ENCODE results near the gene KLHDC3. TPM values are rescaled to one million over a fixed set of nuclear protein-coding genes. Genes with fewer than 3 reads are reported as not detected.
A peak's percentile ranks its signal among the peaks of the same experiment; 100 is the strongest.

The KLHDC3 gene
- total and polyA plus RNA-seq, 2 donors (not counting 1 experiment from before 2014, with no cell fraction given): 47.4 to 50.7 TPM

DNA sequence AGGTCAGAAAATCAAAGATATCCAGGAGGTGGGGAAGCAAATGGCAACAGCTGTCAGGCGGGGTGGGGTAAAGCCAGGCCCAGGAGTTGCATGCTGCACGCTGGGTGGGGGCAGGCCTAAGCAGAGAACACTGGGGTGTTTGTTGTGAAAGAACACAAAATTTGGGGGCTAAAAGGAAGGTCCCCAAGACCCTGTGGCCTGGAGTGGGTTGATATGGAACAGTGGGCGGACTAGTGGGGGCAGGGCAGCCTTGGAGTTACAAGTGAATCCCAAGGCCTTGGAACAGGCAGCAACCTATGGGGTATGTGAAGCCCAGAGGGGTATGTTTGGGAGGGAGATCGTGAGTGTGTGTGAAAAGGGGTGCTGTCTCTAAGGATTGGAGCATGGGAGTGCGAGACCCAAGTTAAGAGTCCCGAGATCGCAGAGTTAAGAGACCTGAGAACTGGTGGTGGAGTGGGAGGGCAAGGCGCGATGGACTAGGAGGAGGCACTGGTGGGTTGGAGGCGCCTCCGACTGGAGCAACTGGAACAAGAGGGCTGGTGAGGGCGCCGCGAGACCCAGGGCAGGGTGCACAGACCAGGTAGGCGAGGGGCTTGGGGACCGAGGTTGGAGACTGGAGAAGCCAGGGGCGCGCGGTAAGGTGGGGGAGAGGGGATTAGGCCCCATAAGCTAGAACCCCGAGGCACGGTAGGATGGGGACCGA lies 38.9 kb downstream of the KLHDC3 start:
- TF ChIP-seq CTCF (IDR thresholded peaks at IDR 0.05) (no peak), EZH2 (IDR thresholded peaks at IDR 0.05; ENCODE audit: borderline replicate concordance, insufficient read depth, low read depth, low read length, poor library complexity, severe bottlenecking) (no peak)
- H3K27me3 Mint-ChIP-seq: no peaks in the 10 kb centered on the region
- peaks cover 0 to 23% of the 10 kb centered on the region in 2 experiments for H3K36me3 ChIP-seq (replicated peaks in 1 of 2; ENCODE audit: control extremely low read depth in 1 of 2, control insufficient read depth in 1 of 2, extremely low read depth in 1 of 2, insufficient read depth in 2 of 2, low read length in 1 of 2)
- H3K27ac Mint-ChIP-seq: peak overlapping the region; percentile 95
- peaks cover 16 to 18% of the 10 kb centered on the region in 2 donors for H3K4me1 ChIP-seq (ENCODE audit: control insufficient read depth in 2 of 2, insufficient read depth in 2 of 2, low read length in 2 of 2)
- H3K27me3 ChIP-seq (replicated peaks in 1 of 4; ENCODE audit: control extremely low read depth in 1 of 4, control insufficient read depth in 3 of 4, insufficient read depth in 4 of 4, low read length in 3 of 4): no peaks in the 10 kb centered on the region
- H2AFZ ChIP-seq (ENCODE audit: insufficient read depth, low read depth, low read length, poor library complexity, severe bottlenecking): peak overlapping the region; percentile 81
- no peaks in the 10 kb centered on the region for H3K9me3 ChIP-seq (ENCODE audit: control extremely low read depth in 1 of 3, control insufficient read depth in 2 of 3, insufficient read depth in 1 of 3, low read length in 2 of 3)
- H3K4me3 ChIP-seq (ENCODE audit: control extremely low read depth in 1 of 5, extremely low read depth in 1 of 5, insufficient read depth in 1 of 5, low read depth in 2 of 5, low read length in 4 of 5): peak overlapping the region in 4 of 5 experiments; percentile 73 to 84 (median 77)
- H4K20me1 ChIP-seq (ENCODE audit: control insufficient read depth, insufficient read depth, low read length, poor library complexity, severe bottlenecking): peaks cover 5% of the 10 kb centered on the region
- peak overlapping the region; percentile 73 to 85 for H3K27ac ChIP-seq (ENCODE audit: low read length in 2 of 2)
- POLR2A ChIA-PET: interaction anchor here (0.6 to 2.7 kb wide), 7 partner anchors 22 to 307 kb away, joined by 4 to 12 read pairs (median 8); partner anchors contain the start of genes CNPY3, KLHDC3, MEA1 and RRP36
- H3K4me3 Mint-ChIP-seq: peak overlapping the region; percentile 94
- no peak for DNase-seq
- 16% methylated on average over 22 of the region's 22 CpGs for WGBS (ENCODE audit: insufficient coverage)
- intact Hi-C loops (cut with micrococcal nuclease): loop anchor here (1.0 to 10.0 kb wide), 2 partner anchors 39 to 478 kb away; partner anchors contain the start of gene KLHDC3
- CTCF ChIA-PET: interaction anchor here (0.6 to 1.9 kb wide), 2 partner anchors 18 to 38 kb away, joined by 3 to 5 read pairs; no protein-coding TSS in a partner anchor
- peak overlapping the region; percentile 77 for H3K9ac ChIP-seq (ENCODE audit: low read length)
- H3K79me2 ChIP-seq (ENCODE audit: control insufficient read depth, insufficient read depth, low read length): peaks cover 5% of the 10 kb centered on the region
- H3K4me2 ChIP-seq (replicated peaks; ENCODE audit: low read depth, low read length, poor library complexity, severe bottlenecking): peak overlapping the region; percentile 77
- H3K4me1 Mint-ChIP-seq: peaks cover 30% of the 10 kb centered on the region
- no peaks in the 10 kb centered on the region for H3K9me3 Mint-ChIP-seq (ENCODE audit: insufficient read depth)
- peak; percentile 4 for ATAC-seq (ENCODE audit: low read depth)
